DMS53 treated with DMSO at 0.1 percent for 48 hours (cell line): ENCODE results near the gene KIAA0825.

Experiments
- DNase-seq: peaks from one replicate; lab custom pipeline; 2025; ENCODE audit not compliant: unreplicated experiment; lab: John Stamatoyannopoulos, UW

The KIAA0825 gene

GRCh38 chr5:94254214-94254613 lies 364.2 kb downstream of the KIAA0825 start:
- no peak for DNase-seq

DNA sequence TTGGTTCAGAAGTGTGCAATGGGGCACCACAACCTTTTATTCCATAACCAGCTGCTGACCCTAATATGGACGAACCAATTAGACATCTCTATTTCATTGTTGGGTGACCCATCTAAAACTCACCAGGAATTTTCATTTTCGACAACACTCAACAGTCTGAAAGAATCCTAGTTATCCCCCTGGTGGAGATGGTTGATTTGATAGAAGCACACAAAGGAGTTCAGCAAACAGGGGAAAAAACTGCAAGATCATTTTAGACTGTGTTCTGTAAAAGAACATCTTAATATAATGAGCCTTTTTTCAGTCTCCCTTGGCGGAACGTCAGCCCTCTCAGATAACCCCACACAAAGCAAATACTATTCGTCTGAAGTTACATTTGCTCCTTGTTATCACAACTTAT lies 367.4 kb downstream of the KIAA0825 start:
- DNase-seq = no peak

GRCh38 chr5:94249430-94249829 lies 369.0 kb downstream of the KIAA0825 start:
- no peak for DNase-seq

- no peak for DNase-seq
Observed at GRCh38 chr5:94248175-94248875, 370.1 kb downstream of the KIAA0825 start.

- no peak for DNase-seq
Observed at GRCh38 chr5:94245608-94246007, 372.8 kb downstream of the KIAA0825 start.

GRCh38 chr5:94244921-94245320 lies 373.5 kb downstream of the KIAA0825 start:
- DNase-seq = no peak

GRCh38 chr5:94243612-94244011 lies 374.8 kb downstream of the KIAA0825 start:
- DNase-seq = no peak

DNA sequence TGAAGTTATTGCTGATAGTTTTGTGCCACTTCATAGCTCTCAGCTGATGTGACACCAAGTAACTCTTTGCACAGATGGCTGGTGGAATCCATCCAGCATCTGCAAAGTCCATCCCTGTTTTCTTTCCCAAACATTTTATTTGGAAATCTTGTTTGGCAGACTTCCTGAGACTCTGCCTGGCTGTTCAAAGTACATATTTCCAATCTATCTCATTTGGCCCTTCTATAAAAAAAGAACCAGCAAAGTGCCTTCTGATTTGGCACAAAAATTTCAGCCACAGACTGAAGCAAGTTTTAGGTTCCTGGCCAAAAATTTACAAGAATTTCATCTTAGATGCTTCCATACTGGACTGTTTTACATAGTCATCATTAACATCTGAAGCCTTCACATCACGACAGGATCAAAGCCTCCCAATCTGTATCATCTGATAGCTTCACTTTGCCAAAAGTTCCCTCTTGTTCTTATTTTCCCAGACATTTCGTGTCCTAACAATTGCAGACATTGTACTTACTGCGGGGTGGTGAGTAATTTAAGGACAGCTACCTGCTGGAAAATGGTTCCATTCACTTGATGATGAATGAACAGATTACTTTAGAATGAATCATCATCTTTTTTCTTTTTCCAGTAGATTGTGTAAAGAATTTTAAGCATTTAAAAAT lies 377.3 kb downstream of the KIAA0825 start:
- no peak for DNase-seq

DNA sequence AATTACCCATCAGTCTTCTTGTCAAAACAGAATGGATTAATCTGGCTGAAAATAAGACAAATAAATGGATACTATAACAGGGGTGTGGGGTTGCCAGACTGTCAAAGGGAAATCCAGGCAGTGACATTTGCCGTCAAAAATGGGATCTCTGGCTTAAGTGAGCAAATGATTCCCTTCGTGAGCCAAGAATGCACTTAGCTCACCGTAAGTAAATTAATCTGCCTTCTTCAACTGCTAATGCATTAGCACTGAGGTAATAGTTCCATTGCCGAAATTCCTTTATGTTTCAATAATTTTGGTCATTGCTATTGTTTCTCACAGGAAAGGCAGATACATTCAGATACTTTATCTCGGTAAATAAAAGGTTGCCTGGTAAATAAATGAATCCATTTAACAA lies 377.8 kb downstream of the KIAA0825 start:
- DNase-seq = no peak

- no peak for DNase-seq
Observed at GRCh38 chr5:94240134-94240533, 378.3 kb downstream of the KIAA0825 start.

- no peak for DNase-seq
Observed at GRCh38 chr5:94239266-94239665, 379.1 kb downstream of the KIAA0825 start.

- no peak for DNase-seq
Observed at GRCh38 chr5:94234987-94235386, 383.4 kb downstream of the KIAA0825 start.

DNA sequence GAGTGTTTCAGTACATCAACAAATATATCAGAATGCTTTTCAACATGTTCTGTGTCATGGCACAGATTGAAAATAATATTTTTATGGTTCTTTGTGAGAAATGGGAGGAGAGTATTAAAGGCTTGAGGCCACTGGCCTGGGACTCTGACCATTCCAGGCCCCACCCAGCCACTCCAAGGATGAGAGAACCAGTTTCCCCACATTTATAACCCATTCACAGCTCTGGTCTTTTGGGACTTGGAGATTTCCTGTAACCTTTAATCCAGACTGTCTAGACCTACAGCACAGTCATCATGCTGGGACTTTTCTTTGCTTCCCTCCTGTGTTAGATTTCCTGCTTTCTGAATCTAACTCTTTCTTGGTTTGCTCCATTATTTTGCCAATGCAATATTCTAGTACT lies 389.6 kb downstream of the KIAA0825 start:
- peak; percentile 42 for DNase-seq

DNA sequence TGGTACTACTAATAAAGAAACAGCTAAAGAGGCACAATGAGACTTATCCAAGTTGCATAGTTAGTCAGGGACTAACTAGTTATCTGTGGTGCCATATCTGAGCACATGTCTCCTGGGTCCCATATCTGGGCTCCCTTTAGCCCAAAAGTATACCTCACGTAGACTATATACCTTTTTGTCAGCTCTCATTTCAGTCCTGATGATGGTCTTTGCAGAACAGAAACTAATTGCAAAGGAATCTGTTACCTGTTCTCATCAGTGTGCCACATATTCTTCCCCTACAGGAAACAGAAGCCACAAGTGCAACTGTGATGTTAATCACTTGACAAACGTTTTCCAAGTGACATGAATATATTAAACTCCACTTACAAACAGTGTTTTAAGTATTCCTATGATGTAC lies 395.2 kb downstream of the KIAA0825 start:
- DNase-seq = no peak

DNA sequence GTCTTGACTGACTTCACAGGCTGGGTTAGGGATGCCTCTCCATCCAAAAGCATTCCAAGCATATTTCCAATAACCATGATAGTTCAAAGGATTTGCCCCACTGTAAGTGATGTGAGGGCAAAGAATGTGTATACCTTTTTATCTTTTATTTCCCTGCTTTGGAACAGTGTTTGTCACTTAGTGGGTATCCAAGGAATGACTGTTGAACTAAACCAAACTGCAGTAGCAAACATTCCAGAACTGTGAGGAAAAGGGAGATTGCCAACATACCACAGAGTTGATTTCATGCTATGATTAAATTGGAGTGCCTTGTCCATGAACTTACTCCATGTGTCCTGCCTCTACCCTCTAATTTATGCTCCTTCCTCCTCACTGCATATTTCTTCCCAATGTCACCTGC lies 400.0 kb downstream of the KIAA0825 start:
- no peak for DNase-seq

- no peak for DNase-seq
Observed at GRCh38 chr5:94217745-94218144, 400.7 kb downstream of the KIAA0825 start.

- DNase-seq = no peak
Observed at GRCh38 chr5:94217216-94217615, 401.2 kb downstream of the KIAA0825 start.

GRCh38 chr5:94212476-94212875 lies 405.9 kb downstream of the KIAA0825 start:
- DNase-seq = no peak

GRCh38 chr5:94209774-94210355 lies 408.5 kb downstream of the KIAA0825 start:
- DNase-seq = no peak

DNA sequence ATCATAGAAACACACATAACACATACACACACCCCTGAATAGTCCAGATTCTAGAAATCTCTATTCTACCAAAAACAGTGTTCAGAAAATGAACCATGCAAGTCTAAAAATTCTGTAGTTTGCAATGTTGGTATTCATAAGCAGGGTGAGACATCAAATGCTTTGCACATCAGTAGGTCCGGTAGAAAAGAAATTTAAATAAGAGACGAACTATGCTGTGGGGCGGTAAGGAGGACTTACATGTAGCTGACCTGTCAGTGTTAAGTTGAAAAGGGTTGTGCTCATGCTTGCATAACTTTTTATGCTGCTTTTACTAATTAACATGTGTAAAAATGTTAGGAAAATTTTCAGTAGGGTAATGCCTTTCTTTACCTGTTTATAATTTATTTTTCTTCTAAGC lies 409.1 kb downstream of the KIAA0825 start:
- no peak for DNase-seq

DNA sequence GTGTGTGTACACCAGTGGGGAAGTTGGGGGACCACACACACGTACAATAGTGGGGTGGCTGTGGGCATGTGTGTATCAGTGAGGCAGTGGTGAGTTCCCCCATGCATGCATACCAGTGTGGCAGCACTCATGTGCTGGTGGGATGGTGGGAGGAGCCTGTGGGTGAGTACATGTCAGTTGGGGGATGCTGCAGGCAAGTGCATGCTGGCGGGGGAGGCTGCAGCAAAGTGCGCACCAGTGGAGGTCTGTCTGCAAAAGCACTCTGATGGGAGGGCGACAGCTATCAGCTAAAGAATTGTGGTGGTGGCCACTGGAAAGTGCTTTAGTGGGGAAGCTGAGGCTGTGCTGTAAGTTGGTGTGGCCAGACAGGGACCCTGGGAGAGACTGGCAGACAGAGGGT lies 418.8 kb downstream of the KIAA0825 start:
- no peak for DNase-seq

DNA sequence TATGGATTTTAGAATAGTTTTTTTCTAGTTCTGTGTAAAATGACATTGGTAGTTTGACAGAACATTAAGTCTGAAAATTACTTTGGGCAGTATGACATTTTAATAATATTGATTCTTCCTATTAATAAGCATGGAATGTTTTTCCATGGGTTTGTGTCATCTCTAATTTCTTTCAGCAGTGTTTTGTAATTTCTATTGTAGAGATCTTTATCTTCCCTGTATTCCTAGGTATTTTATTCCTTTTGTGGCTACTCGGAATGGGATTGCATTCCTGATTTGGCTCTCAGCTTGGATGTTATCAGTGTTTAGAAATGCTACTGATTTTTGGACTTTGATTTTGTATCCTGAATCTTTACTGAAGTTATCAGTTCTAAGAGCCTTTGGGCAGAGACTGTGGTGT lies 420.4 kb downstream of the KIAA0825 start:
- no peak for DNase-seq
